HepG2 (cell line): Measurements from ENCODE around the gene U2AF1L4. TPM values are rescaled to one million over a fixed set of nuclear protein-coding genes. Genes with fewer than 3 reads are reported as not detected.

ENCODE experiments used
- GATA4 ChIP-seq: sonication (generic); IDR thresholded peaks from 2 replicates; pipeline ENCODE4 v1.6.1; 2016; ENCODE audit warnings: antibody characterized with exemption, low read depth, borderline replicate concordance
- GMEB2 ChIP-seq: IDR thresholded peaks from 2 replicates; pipeline ENCODE4 v1.6.1; 2016; ENCODE audit warnings: missing biosample characterization, missing genetic modification reagents, low read depth
- JDP2 ChIP-seq: sonication (generic); formaldehyde crosslinking; IDR thresholded peaks from 2 replicates; pipeline ENCODE4 v1.8.1; 2022; ENCODE audit warnings: missing genetic modification reagents, borderline replicate concordance
- NBN ChIP-seq: fragments of 450-650 bp; conservative IDR thresholded peaks from 2 replicates; pipeline ENCODE4 v1.6.1; 2017
- PATZ1 ChIP-seq: sonication (generic); formaldehyde crosslinking; IDR thresholded peaks from 2 replicates; pipeline ENCODE4 v1.4.0; 2020; ENCODE audit warnings: missing genetic modification reagents
- PRMT3 ChIP-seq: sonication (generic); formaldehyde crosslinking; IDR thresholded peaks from 2 replicates; pipeline ENCODE4 v1.8.1; 2022; ENCODE audit warnings: low read depth, mild to moderate bottlenecking, moderate library complexity, missing genetic modification reagents, borderline replicate concordance
- SMC3 ChIP-seq: IDR thresholded peaks from 2 replicates; pipeline ENCODE4 v1.6.1; 2011; ENCODE audit warnings: low read length, improper control_type of control experiment
- SSRP1 ChIP-seq: IDR thresholded peaks from 2 replicates; pipeline ENCODE4 v1.6.1; 2016; ENCODE audit warnings: control low read depth
- STAT5B ChIP-seq: sonication (generic); formaldehyde crosslinking; IDR thresholded peaks from 2 replicates; pipeline ENCODE4 v1.4.0; 2020; ENCODE audit warnings: missing genetic modification reagents
- TAF15 ChIP-seq: fragments of 200-400 bp; formaldehyde crosslinking; IDR thresholded peaks from one replicate; pipeline ENCODE4 v1.6.1; 2018; ENCODE audit warnings: mild to moderate bottlenecking, low read depth, low read length; ENCODE audit not compliant: poor library complexity, severe bottlenecking
- U2AF1 ChIP-seq: fragments of 200-400 bp; formaldehyde crosslinking; optimal IDR thresholded peaks from 2 replicates; pipeline ENCODE3; 2017; ENCODE audit warnings: mild to moderate bottlenecking, low read depth, low read length
- XBP1 ChIP-seq: sonication (generic); formaldehyde crosslinking; IDR thresholded peaks from 2 replicates; pipeline ENCODE4 v1.5.0; 2020; ENCODE audit warnings: missing genetic modification reagents
- ZBTB14 ChIP-seq: sonication (generic); formaldehyde crosslinking; IDR thresholded peaks from 2 replicates; pipeline ENCODE4 v1.4.0; 2020; ENCODE audit warnings: missing genetic modification reagents
- ZFP36L1 ChIP-seq: sonication (generic); formaldehyde crosslinking; IDR thresholded peaks from 2 replicates; pipeline ENCODE4 v1.8.0; 2022; ENCODE audit warnings: mild to moderate bottlenecking, missing genetic modification reagents, moderate library complexity
- ZFP36L2 ChIP-seq: sonication (generic); formaldehyde crosslinking; IDR thresholded peaks from 2 replicates; pipeline ENCODE4 v1.4.0; 2020; ENCODE audit warnings: missing genetic modification reagents
- ZFX ChIP-seq: sonication (generic); formaldehyde crosslinking; IDR thresholded peaks from 2 replicates; pipeline ENCODE4 v1.4.0; 2020; ENCODE audit warnings: mild to moderate bottlenecking, low read depth, missing genetic modification reagents, moderate library complexity
- ZNF383 ChIP-seq: sonication (generic); formaldehyde crosslinking; IDR thresholded peaks from 2 replicates; pipeline ENCODE4 v1.4.0; 2020; ENCODE audit warnings: missing genetic modification reagents, mild to moderate bottlenecking, borderline replicate concordance
- ZNF567 ChIP-seq: sonication (generic); formaldehyde crosslinking; IDR thresholded peaks from 2 replicates; pipeline ENCODE4 v1.8.1; 2023; ENCODE audit warnings: mild to moderate bottlenecking, missing genetic modification reagents, borderline replicate concordance
- ZNF609 ChIP-seq: sonication (generic); formaldehyde crosslinking; IDR thresholded peaks from 2 replicates; pipeline ENCODE4 v1.4.0; 2020; ENCODE audit warnings: mild to moderate bottlenecking, missing genetic modification reagents, borderline replicate concordance
- ZNF615 ChIP-seq: sonication (generic); formaldehyde crosslinking; IDR thresholded peaks from 2 replicates; pipeline ENCODE4 v1.5.0; 2020; ENCODE audit warnings: mild to moderate bottlenecking, missing genetic modification reagents, borderline replicate concordance
- polyA plus RNA-seq, 8 experiments: library from polyadenylated mRNA; depleted of rRNA in 3 of 8; stranded (reverse) in 7 of 8; unstranded in 1 of 8; fragments of >200 nt; fragmentation: Illumina TruSeq in 4 of 8; extraction: Trizol in 4 of 8; gene quantifications; 2 replicates each; pipeline versions ENCODE4 v1.2.1 to v1.2.3, GENCODE V29; 2011 to 2016; ENCODE audit warnings: low read depth in 4 of 8, missing spikeins in 1 of 8, mixed read lengths in 1 of 8; ENCODE audit not compliant: insufficient read depth in 1 of 8
- total RNA-seq, 5 experiments: library from RNA; depleted of rRNA; stranded (reverse); fragments of >200 nt; fragmentation: Illumina TruSeq; extraction: Trizol; gene quantifications; 2 replicates each; pipeline ENCODE4 v1.2.3, GENCODE V29; 2016; ENCODE audit warnings: low read depth in 1 of 5

Gene U2AF1L4
- total and polyA plus RNA-seq, 2 of the 13 experiments (the other 11 are each of a cell fraction or from before 2014, with no cell fraction given), result 7.9 to 15.4 TPM

- TF ChIP-seq ZNF609 (CRISPR knock-in tag) (no peak), ZNF567 (CRISPR knock-in tag) (no peak), SMC3 (no peak), ZNF615 (CRISPR knock-in tag) (0 out of 2 replicates have a peak, but pooled peaks have one; percentile 59), PATZ1 (CRISPR knock-in tag) (no peak), TAF15 (no peak), ZFP36L1 (CRISPR knock-in tag) (peak; percentile 80; the same call in 1 of the 2 replicates), NBN (no peak), JDP2 (CRISPR knock-in tag) (no peak), U2AF1 (no peak), STAT5B (CRISPR knock-in tag) (no peak), ZFP36L2 (CRISPR knock-in tag) (no peak), GATA4 (no peak), PRMT3 (peak; percentile 50; the same call in 1 of the 2 replicates), GMEB2 (no peak), XBP1 (CRISPR knock-in tag) (no peak), SSRP1 (CRISPR knock-in tag) (no peak), ZBTB14 (CRISPR knock-in tag) (0 out of 2 replicates have a peak, but pooled peaks have one; percentile 17), ZNF383 (CRISPR knock-in tag) (no peak), ZFX (CRISPR knock-in tag) (no peak; the same call in 1 of the 2 replicates)
Observed at GRCh38 chr19:35715981-35716800, 29.0 kb downstream of the U2AF1L4 start (continued).
